ENCODE data around the gene MTRF1. TPM values are rescaled to one million over a fixed set of nuclear protein-coding genes. Genes with fewer than 3 reads are reported as not detected.

Gene MTRF1
- total and polyA plus RNA-seq, 9 of the 15 experiments (the other 6 are each of a cell fraction or from before 2014, with no cell fraction given): 12.5 to 33.7 (median 20.1) TPM

- TF ChIP-seq, protein P1, sequence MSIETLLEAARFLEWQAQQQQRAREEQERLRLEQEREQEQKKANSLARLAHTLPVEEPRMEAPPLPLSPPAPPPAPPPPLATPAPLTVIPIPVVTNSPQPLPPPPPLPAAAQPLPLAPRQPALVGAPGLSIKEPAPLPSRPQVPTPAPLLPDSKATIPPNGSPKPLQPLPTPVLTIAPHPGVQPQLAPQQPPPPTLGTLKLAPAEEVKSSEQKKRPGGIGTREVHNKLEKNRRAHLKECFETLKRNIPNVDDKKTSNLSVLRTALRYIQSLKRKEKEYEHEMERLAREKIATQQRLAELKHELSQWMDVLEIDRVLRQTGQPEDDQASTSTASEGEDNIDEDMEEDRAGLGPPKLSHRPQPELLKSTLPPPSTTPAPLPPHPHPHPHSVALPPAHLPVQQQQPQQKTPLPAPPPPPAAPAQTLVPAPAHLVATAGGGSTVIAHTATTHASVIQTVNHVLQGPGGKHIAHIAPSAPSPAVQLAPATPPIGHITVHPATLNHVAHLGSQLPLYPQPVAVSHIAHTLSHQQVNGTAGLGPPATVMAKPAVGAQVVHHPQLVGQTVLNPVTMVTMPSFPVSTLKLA (conservative IDR thresholded peaks at IDR 0.05): peak; percentile 43 to 64; a peak in 3 of 4 replicates
- TF ChIP-seq ZNF143 (CRISPR knock-in tag; IDR thresholded peaks at IDR 0.05) (peak; percentile 82), TCF15 (CRISPR knock-in tag; IDR thresholded peaks at IDR 0.05) (no peak), CTCFL (IDR thresholded peaks at IDR 0.05; ENCODE audit: borderline replicate concordance, insufficient read depth, low read depth, low read length, poor library complexity, severe bottlenecking) (no peak), C11orf30 (IDR thresholded peaks at IDR 0.05; ENCODE audit: low read depth) (peak; percentile 85), ZNF655 (CRISPR knock-in tag; IDR thresholded peaks at IDR 0.05) (no peak), ZNF830 (CRISPR knock-in tag; IDR thresholded peaks at IDR 0.05) (no peak), MLX (CRISPR knock-in tag; conservative IDR thresholded peaks at IDR 0.05) (no peak), NFE2L1 (tag; IDR thresholded peaks at IDR 0.05; ENCODE audit: borderline replicate concordance, low read depth) (no peak), ZBTB17 (CRISPR knock-in tag; IDR thresholded peaks at IDR 0.05) (no peak), HSF4 (CRISPR knock-in tag; IDR thresholded peaks at IDR 0.05; ENCODE audit: borderline replicate concordance) (no peak), NR2C1 (IDR thresholded peaks at IDR 0.05) (peak; percentile 99), NR2C1 (tag; IDR thresholded peaks at IDR 0.05) (peak; percentile 100), MBD2 (IDR thresholded peaks at IDR 0.05; ENCODE audit: borderline replicate concordance, low read depth) (peak; percentile 70; the same call in 1 of the 2 replicates)
- TF ChIP-seq, protein P2, sequence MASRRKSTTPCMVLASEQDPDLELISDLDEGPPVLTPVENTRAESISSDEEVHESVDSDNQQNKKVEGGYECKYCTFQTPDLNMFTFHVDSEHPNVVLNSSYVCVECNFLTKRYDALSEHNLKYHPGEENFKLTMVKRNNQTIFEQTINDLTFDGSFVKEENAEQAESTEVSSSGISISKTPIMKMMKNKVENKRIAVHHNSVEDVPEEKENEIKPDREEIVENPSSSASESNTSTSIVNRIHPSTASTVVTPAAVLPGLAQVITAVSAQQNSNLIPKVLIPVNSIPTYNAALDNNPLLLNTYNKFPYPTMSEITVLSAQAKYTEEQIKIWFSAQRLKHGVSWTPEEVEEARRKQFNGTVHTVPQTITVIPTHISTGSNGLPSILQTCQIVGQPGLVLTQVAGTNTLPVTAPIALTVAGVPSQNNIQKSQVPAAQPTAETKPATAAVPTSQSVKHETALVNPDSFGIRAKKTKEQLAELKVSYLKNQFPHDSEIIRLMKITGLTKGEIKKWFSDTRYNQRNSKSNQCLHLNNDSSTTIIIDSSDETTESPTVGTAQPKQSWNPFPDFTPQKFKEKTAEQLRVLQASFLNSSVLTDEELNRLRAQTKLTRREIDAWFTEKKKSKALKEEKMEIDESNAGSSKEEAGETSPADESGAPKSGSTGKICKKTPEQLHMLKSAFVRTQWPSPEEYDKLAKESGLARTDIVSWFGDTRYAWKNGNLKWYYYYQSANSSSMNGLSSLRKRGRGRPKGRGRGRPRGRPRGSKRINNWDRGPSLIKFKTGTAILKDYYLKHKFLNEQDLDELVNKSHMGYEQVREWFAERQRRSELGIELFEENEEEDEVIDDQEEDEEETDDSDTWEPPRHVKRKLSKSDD (conservative IDR thresholded peaks at IDR 0.05; ENCODE audit: low read length): no peak
- TF ChIP-seq, protein P3, sequence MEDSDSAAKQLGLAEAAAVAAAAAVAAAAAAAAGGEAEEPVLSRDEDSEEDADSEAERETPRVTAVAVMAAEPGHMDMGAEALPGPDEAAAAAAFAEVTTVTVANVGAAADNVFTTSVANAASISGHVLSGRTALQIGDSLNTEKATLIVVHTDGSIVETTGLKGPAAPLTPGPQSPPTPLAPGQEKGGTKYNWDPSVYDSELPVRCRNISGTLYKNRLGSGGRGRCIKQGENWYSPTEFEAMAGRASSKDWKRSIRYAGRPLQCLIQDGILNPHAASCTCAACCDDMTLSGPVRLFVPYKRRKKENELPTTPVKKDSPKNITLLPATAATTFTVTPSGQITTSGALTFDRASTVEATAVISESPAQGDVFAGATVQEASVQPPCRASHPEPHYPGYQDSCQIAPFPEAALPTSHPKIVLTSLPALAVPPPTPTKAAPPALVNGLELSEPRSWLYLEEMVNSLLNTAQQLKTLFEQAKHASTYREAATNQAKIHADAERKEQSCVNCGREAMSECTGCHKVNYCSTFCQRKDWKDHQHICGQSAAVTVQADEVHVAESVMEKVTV (CRISPR knock-in tag; IDR thresholded peaks at IDR 0.05): no peak
Observed at GRCh38 chr13:41263261-41263971, at the start of gene MTRF1 (continued).
